Right kidney (tissue), 1 donor: ENCODE results near the gene FOXO1.

ENCODE experiments used
- DNase-seq: peaks from one replicate; pipeline ENCODE4 v3.0.0-alpha.2; 2016

FOXO1 gene

GRCh38 chr13:40578055-40578454, 88.4 kb downstream of the FOXO1 start:
- no peak for DNase-seq

- DNase-seq: no peak
Observed at GRCh38 chr13:40576369-40576768, 90.1 kb downstream of the FOXO1 start.

GRCh38 chr13:40572961-40573360, 93.5 kb downstream of the FOXO1 start:
- no peak for DNase-seq

DNA sequence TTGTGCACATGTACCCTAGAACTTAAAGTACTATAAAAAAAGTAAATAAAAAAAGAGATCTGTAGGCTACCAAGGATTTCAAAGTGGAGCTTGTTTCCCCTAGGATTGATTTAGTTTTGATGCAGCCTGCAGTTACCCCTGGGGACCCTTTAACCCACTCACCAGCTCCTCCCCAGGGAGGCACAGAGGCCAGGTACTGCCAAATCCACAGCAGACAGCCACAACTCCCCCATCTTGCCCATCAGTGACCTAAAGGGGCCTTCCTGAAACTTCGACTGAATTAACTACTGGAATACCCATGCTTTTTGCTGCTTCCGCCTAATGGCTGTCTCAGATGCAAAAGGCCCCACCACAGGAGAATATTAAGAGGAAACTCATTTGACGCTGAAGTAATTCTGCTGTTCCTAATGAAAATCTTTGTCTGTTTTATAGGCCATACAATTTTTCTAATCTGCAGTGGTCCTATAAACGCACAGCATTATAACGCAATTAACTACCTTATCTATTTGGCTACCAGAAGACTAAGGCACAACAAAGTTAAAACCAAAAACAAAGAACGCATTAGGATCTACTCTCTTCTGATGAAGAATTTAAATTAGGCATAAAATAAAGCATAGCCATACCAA, 95.0 kb downstream of the FOXO1 start:
- no peak for DNase-seq

GRCh38 chr13:40570930-40571329, 95.5 kb downstream of the FOXO1 start:
- DNase-seq: no peak

GRCh38 chr13:40569024-40569350, 97.5 kb downstream of the FOXO1 start:
- DNase-seq: no peak

DNA sequence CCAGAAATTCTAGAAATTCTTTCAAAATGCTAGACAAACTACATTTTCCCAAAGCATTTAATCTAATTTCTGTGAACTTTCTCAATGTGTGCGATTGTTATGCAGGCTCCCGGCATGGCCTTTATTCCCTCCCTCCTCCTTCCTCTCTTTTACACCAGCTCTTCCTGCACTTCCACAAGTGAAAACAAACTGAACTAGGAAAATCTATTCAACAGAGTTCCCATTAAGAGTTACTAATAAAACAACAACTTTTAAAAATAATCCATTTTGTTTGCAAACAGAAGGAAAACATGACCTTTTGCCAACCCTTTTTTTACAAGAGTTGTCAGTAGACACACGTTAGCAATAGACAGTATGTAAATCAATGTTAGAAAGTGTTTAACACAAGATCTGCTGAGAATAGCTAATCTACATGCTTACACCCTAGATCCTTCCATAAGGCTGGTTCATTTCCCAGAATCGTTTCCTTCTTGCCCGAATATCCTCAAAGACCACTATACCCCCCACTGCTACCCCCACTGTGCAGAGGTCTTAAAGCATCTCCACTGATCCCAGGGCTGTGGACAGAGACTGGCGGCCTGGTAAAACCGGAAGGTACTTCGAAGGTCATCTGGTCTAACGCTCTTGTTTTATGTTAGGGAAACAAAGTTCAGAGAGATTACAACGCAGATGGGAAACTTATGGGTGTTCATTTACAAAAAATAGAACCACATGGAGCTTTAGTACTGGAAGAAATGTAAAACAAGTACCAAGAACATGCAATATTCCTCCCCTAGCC, 98.0 kb downstream of the FOXO1 start:
- DNase-seq: no peak

DNA sequence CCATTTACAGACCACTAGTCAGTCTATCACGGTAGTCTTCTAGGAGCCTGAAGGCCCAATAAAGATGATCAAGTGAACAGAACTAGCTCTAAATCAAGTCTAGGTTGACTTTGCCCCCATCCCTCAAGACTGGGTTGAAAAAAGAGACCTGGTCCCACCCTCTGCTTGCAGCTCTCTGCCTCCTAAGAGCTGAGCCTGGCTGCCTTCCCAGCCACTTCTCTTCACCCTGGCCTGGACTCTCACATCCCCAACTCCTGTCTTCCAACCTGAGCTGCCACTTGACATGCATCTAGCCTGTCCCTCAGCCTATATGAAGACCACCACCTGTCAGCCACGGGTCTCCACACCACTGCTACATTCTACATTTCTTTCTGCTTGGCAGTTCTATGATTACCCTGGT, 99.6 kb downstream of the FOXO1 start:
- DNase-seq: no peak

DNA sequence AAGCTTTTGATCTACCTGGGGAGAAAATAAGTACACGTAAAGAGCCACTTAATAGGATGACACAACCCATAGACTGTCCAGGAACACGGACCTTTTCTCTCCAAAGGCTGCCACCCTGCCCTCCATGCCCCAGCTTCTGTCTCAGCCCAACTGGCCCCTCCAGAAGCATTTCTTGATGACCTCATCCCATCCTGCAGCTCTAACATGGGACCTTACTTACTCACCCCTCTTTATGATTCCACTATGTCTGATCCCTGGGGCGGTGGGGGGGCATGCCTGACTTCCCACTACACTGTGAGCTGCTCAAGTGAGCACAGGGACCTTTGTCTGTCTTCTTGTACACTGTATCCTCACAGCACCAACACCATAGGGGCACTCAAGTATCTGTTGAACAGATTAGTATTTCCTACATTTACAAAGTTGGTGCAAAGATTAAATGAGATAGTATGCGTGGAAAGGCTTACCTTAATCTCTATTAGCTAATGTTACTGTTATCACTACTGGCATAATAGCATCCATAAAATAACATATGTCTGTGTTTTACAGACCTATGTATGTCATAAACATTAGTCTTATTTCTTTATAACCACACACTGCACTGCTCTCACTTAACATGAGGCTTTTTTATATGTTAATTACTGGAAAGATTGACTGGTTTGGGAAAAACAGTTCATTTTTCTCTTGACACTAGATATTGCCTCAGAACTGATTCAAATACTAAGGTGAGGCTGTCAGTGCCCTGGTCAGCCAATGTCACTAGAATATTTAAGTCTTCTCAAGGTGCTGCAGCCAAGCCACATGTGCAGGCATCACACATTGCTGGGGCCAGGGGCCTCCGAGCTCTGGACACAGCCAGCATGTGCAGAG, 100.9 kb downstream of the FOXO1 start:
- DNase-seq: no peak

DNA sequence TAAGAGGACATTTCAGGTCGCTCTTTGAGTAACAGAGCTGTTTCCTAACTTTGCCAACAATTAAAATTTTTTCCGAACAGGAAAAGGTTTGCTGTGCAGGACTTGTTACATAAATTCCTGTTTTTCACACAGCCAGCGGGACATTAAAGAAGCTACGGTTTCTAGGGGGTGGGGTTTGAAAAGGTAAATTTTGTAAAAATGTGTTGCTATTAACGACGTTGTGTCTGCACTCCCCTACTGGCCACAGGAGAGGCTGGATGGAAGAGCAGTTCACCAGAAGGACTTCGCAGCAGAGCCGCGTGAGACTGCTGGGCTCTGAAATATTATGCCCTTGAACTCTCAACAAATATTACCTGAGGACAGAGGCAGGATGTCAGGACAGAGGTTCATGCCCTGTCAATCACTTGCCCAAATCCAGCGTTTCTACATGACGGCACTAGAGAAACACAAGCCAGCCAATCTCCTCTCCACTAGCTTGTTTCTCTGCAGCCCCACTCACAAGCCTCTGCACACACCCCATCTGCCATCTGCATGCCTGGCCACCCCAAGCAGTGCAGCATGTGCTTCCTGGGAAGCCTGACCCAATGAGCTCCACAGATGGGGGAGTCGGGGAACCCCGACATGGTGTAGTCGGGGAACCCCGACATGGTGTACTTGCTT, 102.0 kb downstream of the FOXO1 start:
- no peak for DNase-seq

DNA sequence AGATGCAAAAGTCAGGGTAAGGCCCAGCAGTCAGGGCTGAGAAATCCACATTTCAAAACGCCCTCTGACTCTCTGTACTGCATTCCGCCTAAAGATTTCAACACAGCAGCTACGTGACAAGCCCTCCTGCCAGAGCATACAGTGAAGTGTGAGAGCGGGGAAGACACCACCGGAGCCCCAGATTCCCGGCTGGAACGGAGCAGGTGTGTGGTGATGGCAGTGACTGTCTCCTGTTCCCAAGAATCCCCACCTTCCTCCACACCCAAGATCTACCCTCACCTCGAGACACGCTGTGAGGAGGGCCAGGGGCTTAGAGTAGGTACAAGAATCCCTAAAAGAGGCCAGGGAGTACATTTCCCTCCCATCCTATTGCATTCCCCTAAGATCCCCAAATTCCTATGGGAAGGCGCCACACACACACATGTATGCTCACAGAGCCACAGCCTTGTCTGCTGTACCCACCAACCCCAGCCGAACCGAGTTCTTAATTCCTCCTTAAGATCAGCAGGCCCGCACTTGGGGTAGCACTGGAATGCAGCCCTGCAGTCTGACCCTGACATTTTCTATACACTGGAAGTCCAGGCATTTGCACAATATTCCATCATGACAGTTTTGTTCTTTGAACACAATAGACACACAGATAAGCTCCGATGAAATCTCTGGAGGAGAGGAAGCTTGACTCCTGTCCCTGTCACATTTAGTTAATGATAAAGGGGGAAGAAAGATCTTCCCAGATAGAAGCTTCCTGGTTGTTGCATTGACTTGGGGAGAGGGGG, 102.9 kb downstream of the FOXO1 start:
- DNase-seq: no peak

- DNase-seq: no peak
Observed at GRCh38 chr13:40562975-40563349, 103.5 kb downstream of the FOXO1 start.

DNA sequence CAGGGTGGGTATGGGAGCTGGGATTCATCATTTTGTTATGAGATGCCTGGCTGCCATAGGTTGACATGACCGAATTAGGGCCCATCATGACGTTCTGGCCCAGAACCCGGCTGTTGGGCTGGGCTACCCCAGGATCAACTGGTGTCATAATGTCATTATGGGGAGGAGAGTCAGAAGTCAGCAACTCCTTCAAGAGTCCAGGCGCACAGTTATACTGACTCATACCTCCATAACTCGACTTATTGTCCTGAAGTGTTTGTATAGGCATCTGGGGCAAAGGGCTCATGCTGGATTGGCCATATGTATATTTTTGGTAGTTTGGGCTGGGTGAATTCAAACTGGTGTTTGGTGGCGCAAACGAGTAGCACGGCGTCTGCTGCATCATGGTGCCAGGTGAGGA, 106.5 kb downstream of the FOXO1 start:
- DNase-seq: no peak

GRCh38 chr13:40558656-40559055, 107.8 kb downstream of the FOXO1 start:
- DNase-seq: no peak

DNA sequence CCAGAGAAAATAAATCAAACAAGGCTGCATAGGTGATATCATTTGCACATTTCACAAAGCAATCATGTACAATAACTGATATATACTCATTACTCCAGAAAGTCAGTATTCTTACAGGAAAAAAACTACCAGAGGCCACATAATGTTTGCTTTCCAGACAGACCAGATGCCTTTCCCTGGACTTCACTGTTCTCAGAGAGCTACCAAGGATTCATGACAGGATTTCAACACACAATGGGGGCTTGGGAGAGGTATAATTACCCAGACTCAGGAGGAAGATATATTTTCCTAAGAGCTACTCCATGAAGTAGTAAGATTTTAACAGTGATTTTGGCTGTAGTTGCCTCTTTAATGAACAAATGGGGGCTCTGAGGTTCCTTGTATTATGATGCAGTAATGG, 110.0 kb downstream of the FOXO1 start:
- DNase-seq: no peak

DNA sequence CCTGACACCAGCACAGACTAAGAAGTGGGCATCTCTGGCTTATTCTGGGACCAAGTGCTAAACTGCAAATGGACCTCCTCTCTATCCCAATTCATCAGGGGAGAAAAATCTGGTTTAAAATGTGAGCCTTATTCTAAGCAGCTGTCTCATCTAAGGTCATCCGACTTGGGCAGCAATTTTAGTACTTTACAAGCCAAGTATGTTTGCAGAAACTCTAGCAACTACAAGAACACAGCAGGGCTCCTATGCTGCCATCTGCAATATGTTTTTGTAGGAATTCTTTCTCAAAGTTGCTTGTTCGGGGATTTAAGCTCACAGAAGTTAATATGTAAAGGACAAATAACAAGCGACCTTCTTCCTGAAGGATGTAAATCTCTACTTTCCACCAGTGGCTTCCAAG, 113.1 kb downstream of the FOXO1 start:
- DNase-seq: no peak

GRCh38 chr13:40552895-40553294, 113.5 kb downstream of the FOXO1 start:
- no peak for DNase-seq

DNA sequence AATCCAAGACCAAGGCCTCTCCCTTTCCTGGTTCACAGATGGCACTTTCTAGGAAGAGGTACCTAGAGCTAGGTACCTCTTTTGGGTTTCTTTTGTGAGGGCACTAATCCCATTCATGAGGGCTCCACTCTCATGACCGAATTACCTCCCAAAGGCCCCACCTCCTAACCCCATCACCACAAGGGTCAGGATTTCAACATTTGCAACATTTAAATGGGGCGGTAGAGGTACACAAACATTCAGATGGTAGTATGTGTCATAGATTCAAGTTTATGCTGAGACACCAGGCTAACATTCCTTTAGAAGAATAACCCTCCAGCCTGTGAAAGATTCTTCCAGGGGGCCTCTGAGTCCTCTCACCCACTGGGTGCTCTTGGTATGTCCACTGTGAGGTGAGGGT, 116.3 kb downstream of the FOXO1 start:
- DNase-seq: no peak

DNA sequence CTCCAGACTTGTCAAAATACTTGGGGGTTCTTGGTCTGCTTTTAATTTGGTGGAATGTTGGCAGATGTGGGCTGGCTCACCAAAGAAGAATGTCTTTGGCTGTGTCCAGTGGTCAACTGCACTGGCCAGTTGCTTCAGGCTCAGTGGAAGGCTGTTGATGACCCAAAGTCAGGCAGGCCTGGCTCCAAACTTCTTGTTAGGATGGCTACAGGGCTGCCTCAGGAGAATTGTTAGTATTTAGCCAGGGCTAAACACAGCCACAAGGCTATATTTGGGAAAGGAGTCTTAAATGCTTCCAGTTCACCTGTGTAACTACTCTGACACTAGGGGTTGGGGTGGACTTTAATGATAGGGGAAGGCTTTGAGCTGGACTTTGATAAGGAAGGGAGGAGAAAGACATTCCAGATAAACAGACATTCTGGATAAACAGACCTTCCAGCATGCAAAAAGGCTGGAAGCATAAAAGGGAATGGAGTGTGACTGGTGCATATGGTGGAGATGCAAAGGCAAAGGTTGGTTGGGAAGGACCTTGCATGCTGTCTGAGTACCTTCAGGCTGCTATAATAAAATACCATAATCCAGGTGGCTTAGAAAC, 116.8 kb downstream of the FOXO1 start:
- no peak for DNase-seq

GRCh38 chr13:40547591-40548315, 118.7 kb downstream of the FOXO1 start:
- DNase-seq: no peak

- no peak for DNase-seq
Observed at GRCh38 chr13:40546047-40546446, 120.4 kb downstream of the FOXO1 start.
